Mucosa of rectum (tissue), 2 donors: ENCODE results near the gene GPN3.

Experiments
- H3K27ac ChIP-seq, 2 donors: one replicate each; pipeline ENCODE4 v1.7.0; 2013; ENCODE audit warnings: inconsistent platforms in 2 of 2, low read depth in 2 of 2, low read length in 2 of 2
- H3K27me3 ChIP-seq, 2 donors: one replicate each; pipeline ENCODE4 v1.7.0; 2013; ENCODE audit warnings: low read length in 2 of 2; ENCODE audit not compliant: control insufficient read depth in 2 of 2, insufficient read depth in 2 of 2
- H3K36me3 ChIP-seq, 2 donors: one replicate each; pipeline ENCODE4 v1.7.0; 2013; ENCODE audit warnings: low read length in 2 of 2; ENCODE audit not compliant: control insufficient read depth in 2 of 2, insufficient read depth in 2 of 2
- H3K4me1 ChIP-seq, 2 donors: one replicate each; pipeline ENCODE4 v1.7.0; 2013; ENCODE audit warnings: low read length in 2 of 2, mild to moderate bottlenecking in 1 of 2; ENCODE audit not compliant: control insufficient read depth in 2 of 2, insufficient read depth in 2 of 2
- H3K4me3 ChIP-seq, 2 donors: one replicate each; pipeline ENCODE4 v1.7.0; 2013; ENCODE audit warnings: low read length in 2 of 2
- H3K9ac ChIP-seq, 2 donors: one replicate each; pipeline ENCODE4 v1.7.0; 2013; ENCODE audit warnings: low read length in 2 of 2, low read depth in 1 of 2, mild to moderate bottlenecking in 1 of 2
- H3K9me3 ChIP-seq, 2 donors: one replicate each; pipeline ENCODE4 v1.7.0; 2013; ENCODE audit warnings: low read length in 2 of 2; ENCODE audit not compliant: control insufficient read depth in 2 of 2
- donor health status: healthy.
- donor health status: Normal muscosa, but diverticular disease.

Gene GPN3

DNA sequence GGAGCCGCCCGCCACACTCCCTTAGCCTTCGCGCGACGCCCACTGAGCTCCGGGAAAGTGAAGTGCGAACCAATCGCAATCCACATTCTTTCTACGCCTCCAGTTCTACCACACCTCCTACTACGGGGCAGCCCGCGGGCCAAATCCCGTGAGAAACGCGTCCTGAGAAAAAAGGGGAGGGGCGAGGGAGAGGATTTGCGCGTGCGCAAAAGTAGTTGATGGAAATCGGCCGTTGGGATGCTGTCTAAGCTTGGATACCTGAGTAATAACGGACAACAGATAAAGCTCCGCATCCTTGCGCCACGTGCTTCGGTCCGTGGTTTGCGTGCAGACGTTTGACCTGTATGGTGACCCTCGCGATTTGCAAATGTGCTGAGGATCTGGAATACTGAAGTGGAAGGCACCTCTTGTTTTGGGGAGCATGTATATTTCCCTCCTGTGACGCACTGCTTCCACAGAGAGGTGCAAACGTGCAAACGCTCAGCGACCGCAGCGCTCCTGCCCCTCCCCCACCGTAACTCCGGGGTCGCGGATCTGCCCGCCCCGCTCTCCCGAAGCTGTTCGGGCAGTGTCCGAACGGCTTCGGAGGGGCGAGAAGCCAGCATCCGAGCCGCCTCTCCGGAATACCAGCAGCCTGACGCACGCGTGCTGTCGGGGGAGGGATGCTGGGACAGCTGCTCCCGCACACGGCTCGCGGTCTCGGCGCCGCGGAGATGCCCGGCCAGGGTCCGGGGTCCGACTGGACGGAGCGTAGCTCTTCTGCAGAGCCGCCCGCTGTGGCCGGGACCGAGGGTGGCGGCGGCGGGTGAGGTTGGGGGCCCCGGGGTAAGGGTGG, at the start of gene GPN3, which contains the start of gene FAM216A:
Gene GPN3 (minus strand): TSS at position 44 of the 835 bp plus-strand sequence. CDS start 54 bp downstream, outside the sequence.
Gene FAM216A (plus strand): TSS at position 632 of the 835 bp plus-strand sequence. CDS start 31 bp downstream, at position 663.
- H3K27ac ChIP-seq, result peak within 1 kb of the TSS; percentile 71 to 91
- H3K9me3 ChIP-seq, result no peaks in the 10 kb centered on the region
- H3K27me3 ChIP-seq, result no peaks in the 10 kb centered on the region
- peak within 1 kb of the TSS; percentile 82 to 86 for H3K9ac ChIP-seq
- peaks cover 16 to 21% of the 10 kb centered on the region in 2 donors for H3K4me1 ChIP-seq
- H3K36me3 ChIP-seq, result peaks cover 10% of the 10 kb centered on the region in 2 donors
- H3K4me3 ChIP-seq, result peak within 1 kb of the TSS; percentile 90 to 99

DNA sequence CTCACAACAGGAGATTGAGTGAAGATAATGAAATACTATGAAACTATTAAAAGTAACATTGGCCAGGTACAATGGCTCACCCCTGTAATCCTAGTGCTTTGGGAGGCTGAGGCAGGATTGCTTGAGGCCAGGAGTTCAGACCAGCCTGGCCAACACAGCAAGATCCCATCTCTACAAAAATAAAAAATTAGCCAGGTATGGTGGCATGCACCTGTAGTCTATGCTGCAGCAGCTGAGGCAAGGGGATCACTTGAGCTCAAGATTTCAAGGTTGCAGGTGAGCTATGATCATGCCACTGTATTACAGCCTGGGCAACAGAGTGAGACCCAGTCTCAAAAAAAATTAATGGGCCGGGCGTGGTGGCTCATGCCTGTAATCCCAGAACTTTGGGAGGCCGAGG, 48.9 kb upstream of the GPN3 start:
- no peaks in the 10 kb centered on the region for H3K4me1 ChIP-seq
- no peaks in the 10 kb centered on the region for H3K27me3 ChIP-seq
- H3K27ac ChIP-seq, result no peak overlapping the region
- no peak overlapping the region for H3K9ac ChIP-seq
- H3K4me3 ChIP-seq, result no peak overlapping the region
- H3K36me3 ChIP-seq, result no peaks in the 10 kb centered on the region
- H3K9me3 ChIP-seq, result no peaks in the 10 kb centered on the region

DNA sequence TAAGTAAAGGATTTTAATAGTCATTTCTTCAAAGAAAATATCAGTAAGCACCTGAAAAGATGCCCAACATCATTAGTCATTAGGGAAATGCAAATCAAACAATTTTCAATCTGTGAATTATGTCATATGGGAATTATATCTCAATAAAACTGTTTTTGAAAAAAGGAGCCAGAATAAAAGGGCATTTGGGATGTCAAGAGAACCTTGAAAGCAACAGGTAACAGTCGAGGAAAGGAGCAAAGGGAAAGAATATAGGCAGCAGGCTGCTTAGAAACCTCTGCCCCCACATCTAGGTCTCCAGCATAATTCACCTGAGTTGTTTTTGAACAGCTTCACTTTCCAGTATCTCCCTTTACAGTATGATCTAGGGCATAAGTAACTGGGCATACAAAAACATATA, 46.3 kb upstream of the GPN3 start:
- no peaks in the 10 kb centered on the region for H3K36me3 ChIP-seq
- no peaks in the 10 kb centered on the region for H3K27me3 ChIP-seq
- H3K4me1 ChIP-seq, result no peaks in the 10 kb centered on the region
- H3K9ac ChIP-seq, result no peak overlapping the region
- H3K27ac ChIP-seq, result no peak overlapping the region
- no peaks in the 10 kb centered on the region for H3K9me3 ChIP-seq
- H3K4me3 ChIP-seq, result no peak overlapping the region

DNA sequence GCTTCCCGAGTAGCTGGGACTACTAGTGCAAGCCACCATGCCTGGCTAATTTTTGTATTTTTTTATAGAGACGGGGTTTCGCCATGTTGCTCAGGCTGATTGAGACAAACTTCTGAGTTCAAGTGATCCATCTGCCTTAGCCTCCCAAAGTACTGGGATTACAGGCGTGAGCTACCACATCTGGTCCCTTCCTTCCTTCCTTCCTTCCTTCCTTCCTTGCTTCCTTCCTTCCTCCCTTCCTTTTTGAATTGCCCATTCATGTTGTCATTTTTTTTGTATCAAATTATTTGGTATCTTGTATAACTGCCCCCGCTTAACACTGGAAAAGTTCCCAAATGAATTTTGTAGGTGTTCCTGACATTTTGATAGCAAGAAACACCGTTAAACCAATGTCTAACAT, 45.8 kb upstream of the GPN3 start:
- Histone ChIP-seq H3K9ac (no peak overlapping the region), H3K27ac (no peak overlapping the region), H3K9me3 (no peaks in the 10 kb centered on the region), H3K4me1 (no peaks in the 10 kb centered on the region), H3K27me3 (no peaks in the 10 kb centered on the region), H3K36me3 (no peaks in the 10 kb centered on the region), H3K4me3 (no peak overlapping the region)

DNA sequence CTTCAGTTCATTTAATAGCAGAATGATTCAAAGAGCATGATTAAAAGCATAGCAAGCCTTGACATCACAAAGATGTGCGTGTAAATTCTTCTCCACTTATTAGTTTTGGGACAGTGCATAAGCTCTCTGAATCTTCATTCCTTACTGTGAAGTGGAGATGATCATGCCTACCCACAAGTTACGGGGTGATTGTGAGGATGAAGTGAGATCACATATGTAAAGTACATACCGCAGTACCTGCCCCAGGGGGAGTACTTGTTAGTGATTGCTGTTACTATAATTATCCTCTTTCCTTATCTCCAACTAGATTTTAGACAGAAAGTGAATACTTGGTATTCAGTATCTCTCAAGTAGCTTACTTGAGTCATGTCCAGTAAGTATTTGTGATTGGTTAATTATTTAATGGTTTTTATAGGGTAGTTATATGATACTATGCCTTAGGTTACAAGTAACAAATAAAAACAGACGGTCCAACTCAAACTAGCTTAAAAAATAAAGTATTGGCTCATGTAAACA, 40.1 kb upstream of the GPN3 start:
- no peaks in the 10 kb centered on the region for H3K9me3 ChIP-seq
- H3K4me1 ChIP-seq, result no peaks in the 10 kb centered on the region
- H3K36me3 ChIP-seq, result no peaks in the 10 kb centered on the region
- H3K9ac ChIP-seq, result no peak overlapping the region
- H3K27me3 ChIP-seq, result no peaks in the 10 kb centered on the region
- no peak overlapping the region for H3K4me3 ChIP-seq
- H3K27ac ChIP-seq, result no peak overlapping the region

DNA sequence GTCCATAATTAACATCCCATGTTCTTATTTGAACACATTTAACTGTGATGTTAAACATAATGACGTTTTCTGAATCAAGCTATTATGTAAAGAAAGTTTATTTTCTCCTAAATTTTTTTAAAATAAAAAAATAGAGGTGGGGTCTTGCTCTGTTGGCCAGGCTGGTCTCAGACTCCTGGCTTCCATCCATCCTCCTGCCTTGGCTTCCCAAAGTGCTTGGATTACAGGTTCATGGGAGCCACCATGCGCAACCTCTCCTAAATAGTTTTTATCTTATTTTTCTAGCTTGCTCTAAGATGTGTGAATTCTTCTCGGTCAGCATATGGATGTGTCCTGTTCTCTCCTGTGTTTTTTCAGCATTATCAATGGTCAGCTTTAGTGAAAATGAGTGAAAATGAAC, 37.3 kb upstream of the GPN3 start:
- H3K9me3 ChIP-seq, result no peaks in the 10 kb centered on the region
- no peak overlapping the region for H3K4me3 ChIP-seq
- H3K27ac ChIP-seq, result no peak overlapping the region
- H3K9ac ChIP-seq, result no peak overlapping the region
- peaks cover 14 to 16% of the 10 kb centered on the region in 2 donors for H3K4me1 ChIP-seq
- no peaks in the 10 kb centered on the region for H3K27me3 ChIP-seq
- no peaks in the 10 kb centered on the region for H3K36me3 ChIP-seq

DNA sequence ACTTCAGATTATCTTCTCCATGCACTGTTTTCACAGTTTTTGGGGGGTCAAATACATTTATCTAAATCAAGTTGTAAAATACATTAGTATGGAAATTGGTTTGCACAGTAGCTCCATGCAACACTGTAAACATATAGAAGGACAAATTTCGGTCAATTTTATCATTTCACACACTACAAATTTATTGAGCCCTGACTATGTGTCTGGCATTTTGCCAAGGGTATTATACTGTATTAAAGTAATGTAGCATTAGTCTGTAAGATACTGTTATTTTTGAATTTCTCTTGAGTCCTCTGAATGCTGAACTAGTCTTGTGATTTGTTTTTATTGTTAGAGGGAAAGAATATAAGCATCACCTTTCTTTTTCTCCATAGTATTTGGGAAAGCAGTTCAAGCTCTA, 35.4 kb upstream of the GPN3 start:
- no peak overlapping the region for H3K27ac ChIP-seq
- peaks cover 14 to 19% of the 10 kb centered on the region in 2 donors for H3K4me1 ChIP-seq
- no peaks in the 10 kb centered on the region for H3K27me3 ChIP-seq
- H3K9ac ChIP-seq, result no peak overlapping the region
- H3K36me3 ChIP-seq, result no peaks in the 10 kb centered on the region
- no peak overlapping the region for H3K4me3 ChIP-seq
- H3K9me3 ChIP-seq, result no peaks in the 10 kb centered on the region

DNA sequence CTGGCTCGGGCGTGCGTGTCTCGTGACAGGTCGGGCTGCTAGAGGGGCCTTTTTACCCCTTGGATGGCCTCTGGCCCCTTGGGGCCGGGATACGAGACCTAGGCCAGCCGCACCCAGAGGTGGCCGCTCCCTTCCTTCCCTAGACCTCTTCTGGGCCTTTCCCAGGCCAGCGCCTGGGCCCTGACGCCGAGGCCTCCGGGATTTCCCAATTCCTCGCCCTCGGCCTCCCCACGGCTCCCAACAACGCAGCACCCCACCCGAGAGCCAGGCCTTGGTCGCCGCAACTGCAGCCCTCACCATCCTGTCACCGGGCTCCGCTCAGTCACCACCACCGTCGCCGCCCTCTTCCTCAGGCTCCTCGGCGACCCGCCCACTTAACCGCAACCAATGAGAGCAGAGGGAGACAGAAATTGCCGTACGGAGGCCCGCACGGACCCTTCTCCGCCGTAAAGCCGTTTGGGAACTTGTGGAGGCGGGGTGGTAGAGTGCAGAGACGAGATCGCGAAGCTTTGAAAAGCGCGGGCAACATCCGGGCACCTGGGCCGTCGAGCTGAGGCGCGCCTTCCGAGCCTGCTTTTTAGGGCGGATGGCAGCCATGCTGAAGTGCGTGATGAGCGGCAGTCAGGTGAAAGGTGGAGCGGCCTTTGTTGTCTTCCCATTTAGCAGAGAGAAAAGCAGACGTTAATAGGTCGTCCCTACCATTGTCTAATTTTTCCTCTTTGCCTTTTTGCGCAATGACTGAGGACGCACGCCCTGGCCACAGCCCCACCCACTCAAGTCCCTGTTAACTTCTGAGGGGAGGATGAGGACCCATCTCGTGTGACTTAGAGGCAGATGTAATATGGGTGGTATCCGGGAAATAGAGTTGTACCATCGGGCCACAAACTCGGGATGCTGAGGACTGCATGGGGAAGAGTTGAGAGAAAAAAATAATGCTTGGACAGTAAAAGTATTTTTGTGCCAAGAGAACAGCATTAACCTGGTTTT, 34.0 kb upstream of the GPN3 start, which contains the start of the genes RAD9B and VPS29:
Gene RAD9B (plus strand): TSS at position 580 of the 987 bp plus-strand sequence. CDS start 7 bp downstream, at position 587.
Gene VPS29 (minus strand): TSS at position 360 of the 987 bp plus-strand sequence. CDS start 60 bp downstream, at position 300.
- Histone ChIP-seq H3K27me3 (no peaks in the 10 kb centered on the region), H3K4me3 (peak within 1 kb of the TSS; percentile 97 to 98), H3K4me1 (peaks cover 14 to 19% of the 10 kb centered on the region in 2 donors), H3K9me3 (no peaks in the 10 kb centered on the region), H3K27ac (peak within 1 kb of the TSS; percentile 92 to 94), H3K9ac (peak within 1 kb of the TSS; percentile 90 to 96), H3K36me3 (no peaks in the 10 kb centered on the region)

DNA sequence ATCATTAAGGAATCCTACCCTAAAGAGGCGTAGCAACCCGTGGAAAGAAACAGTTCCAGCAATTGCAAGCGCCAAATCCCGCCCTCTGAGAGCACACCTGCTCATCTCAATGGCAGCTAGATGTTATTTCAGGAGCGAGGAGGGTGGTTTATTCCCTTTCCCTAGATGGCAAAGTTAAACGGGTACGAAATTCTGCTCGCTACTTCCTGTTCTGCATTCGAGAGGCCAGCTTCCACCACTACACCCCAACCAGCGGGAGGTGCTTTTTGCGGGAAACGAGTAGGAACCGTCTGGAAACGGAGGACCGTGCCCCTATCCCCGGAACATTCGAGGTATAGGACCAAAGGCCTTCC, 33.3 kb upstream of the GPN3 start:
- H3K9me3 ChIP-seq, result no peaks in the 10 kb centered on the region
- peak overlapping the region; percentile 97 to 98 for H3K4me3 ChIP-seq
- no peaks in the 10 kb centered on the region for H3K36me3 ChIP-seq
- peaks cover 14 to 19% of the 10 kb centered on the region in 2 donors for H3K4me1 ChIP-seq
- H3K27me3 ChIP-seq, result no peaks in the 10 kb centered on the region
- H3K27ac ChIP-seq, result peak overlapping the region; percentile 92 to 94
- H3K9ac ChIP-seq, result peak overlapping the region; percentile 90 to 96
